Psoas muscle (tissue), 8 donors: ENCODE data around the gene XCL1. TPM values are rescaled to one million over a fixed set of nuclear protein-coding genes. Genes with fewer than 3 reads are reported as not detected.

Experiments used
- ATAC-seq, 4 donors: fragments of 200-7000 bp; cut with Tn5 transposase; one replicate each; pipeline ENCODE4 v1.9.1; 2020; ENCODE audit warnings: moderate library complexity in 3 of 4, mild to moderate bottlenecking in 2 of 4
- DNase-seq, 2 donors: peaks; one replicate each; pipeline ENCODE4 v3.0.0-alpha.2; 2020
- H3K27ac ChIP-seq: fragments of 200-600 bp; one replicate; pipeline ENCODE4 v1.8.0; 2022
- H3K27me3 ChIP-seq, 3 donors: fragments of 200-600 bp in 1 of 3; one replicate each; pipeline versions ENCODE4 v1.6.1 to v1.8.0; 2013 to 2022; ENCODE audit warnings: low read length in 2 of 3, mild to moderate bottlenecking in 2 of 3, moderate library complexity in 1 of 3; ENCODE audit not compliant: insufficient read depth in 3 of 3
- H3K36me3 ChIP-seq, 2 donors: fragments of 200-600 bp in 1 of 2; one replicate each; pipeline versions ENCODE4 v1.6.1 to v1.8.0; 2013 to 2022; ENCODE audit warnings: low read depth in 1 of 2, mild to moderate bottlenecking in 1 of 2, moderate library complexity in 1 of 2; ENCODE audit not compliant: insufficient read depth in 1 of 2
- H3K4me1 ChIP-seq: fragments of 200-600 bp; one replicate; pipeline ENCODE4 v1.8.0; 2022
- H3K4me3 ChIP-seq: fragments of 200-600 bp; one replicate; pipeline ENCODE4 v1.8.0; 2022; ENCODE audit warnings: mild to moderate bottlenecking
- H3K9me3 ChIP-seq: fragments of 200-600 bp; one replicate; pipeline ENCODE4 v1.8.0; 2022
- CTCF ChIP-seq: fragments of 200-600 bp; IDR thresholded peaks from one replicate; pipeline ENCODE4 v1.8.0; 2022; ENCODE audit warnings: antibody characterized with exemption
- WGBS, 3 donors: extraction: QIAGEN DNeasy Blood & Tissue Kit; methylation state at CpG; one replicate each; pipeline versions ENCODE4 v1.1.6 to v1.1.7; 2013; 5-methylcytosine and 5-hydroxymethylcytosine counted together
- intact Hi-C, 2 donors: fragments of 100-400 bp; cut with DNase I; formaldehyde crosslinking; loops; one replicate each; pipeline versions ENCODE4 v1.11.0 to v1.14.2; 2022
- polyA plus RNA-seq, 3 donors: library from polyadenylated mRNA; stranded (reverse); fragments of 200-250 nt; gene quantifications; one replicate each; pipeline ENCODE4 v1.2.3, GENCODE V29; 2013
- total RNA-seq, 4 donors: library from RNA; stranded (reverse); fragmentation: NEBNext Ultra II Directional in 2 of 4; extraction: Animal tissue kit (Norgen Biotek cat#: 25700) in 2 of 4; gene quantifications; one replicate each; pipeline versions ENCODE4 v1.2.1 to v1.2.4, GENCODE V29; 2021 to 2023
- donor health status: healthy with polysubstance abuse.
- donor health status: DM: no; HTN: no; CAD: no; lungs with moderate emphysema.
- donor health status: Bipolar disorder and iron deficiency.
- donor health status: healthy.
- donor health status: DM: yes; HTN: yes; CAD: no.
- donor health status: DM: no; HTN: no; CAD: no.
- donor health status: DM: no; HTN: no; CAD: no.
- donor health status: DM: yes; HTN: yes; CAD: no.

The XCL1 gene
- total and polyA plus RNA-seq, 7 donors: 0.03 to 0.28 TPM; not detected in 5

- Histone ChIP-seq H3K36me3 (no peaks in the 10 kb centered on the region), H3K4me1 (peaks cover 45% of the 10 kb centered on the region), H3K9me3 (no peaks in the 10 kb centered on the region), H3K27me3 (no peaks in the 10 kb centered on the region), H3K4me3 (no peak overlapping the region), H3K27ac (no peak overlapping the region)
- no peak for TF ChIP-seq CTCF
- intact Hi-C loops: loop anchor here in 1 of 2 donors (5.0 kb wide), 1 partner anchor 502 kb away; the partner anchor contains the start of gene ATP1B1
- ATAC-seq: no peak
- no peak for DNase-seq
Measured at GRCh38 chr1:168605443-168605842, 29.0 kb downstream of the XCL1 start.

- Histone ChIP-seq H3K36me3 (no peaks in the 10 kb centered on the region), H3K27me3 (no peaks in the 10 kb centered on the region), H3K4me1 (peaks cover 52% of the 10 kb centered on the region), H3K9me3 (no peaks in the 10 kb centered on the region), H3K4me3 (no peak overlapping the region), H3K27ac (peak overlapping the region; percentile 94)
- DNase-seq (no peak), ATAC-seq (no peak)
- TF ChIP-seq CTCF: no peak
- intact Hi-C loops: loop anchor here in 1 of 2 donors (5.0 kb wide), 1 partner anchor 501 kb away; the partner anchor contains the start of gene ATP1B1
Measured at GRCh38 chr1:168606096-168606495, 29.7 kb downstream of the XCL1 start.

GRCh38 chr1:168607872-168608428, 31.5 kb downstream of the XCL1 start:
- Histone ChIP-seq H3K4me3 (no peak overlapping the region), H3K4me1 (peaks cover 68% of the 10 kb centered on the region)
- intact Hi-C loops: loop anchor here (2.0 to 5.0 kb wide), 3 partner anchors 15 to 499 kb away; partner anchors contain the start of gene ATP1B1 (in 2 of the 2)

GRCh38 chr1:168608796-168609715, 32.7 kb downstream of the XCL1 start:
- Histone ChIP-seq H3K4me3 (peak overlapping the region; percentile 53), H3K27ac (peak overlapping the region; percentile 94), H3K27me3 (no peaks in the 10 kb centered on the region), H3K9me3 (no peaks in the 10 kb centered on the region), H3K36me3 (no peaks in the 10 kb centered on the region), H3K4me1 (peaks cover 74% of the 10 kb centered on the region)
- peak; percentile 76 to 88 for DNase-seq
- intact Hi-C loops: loop anchor here (2.0 to 5.0 kb wide), 3 partner anchors 14 to 498 kb away; partner anchors contain the start of gene ATP1B1 (in 2 of the 2)
- 13 to 29% (median 24%) methylated on average over 20 of the region's 20 CpGs for WGBS, 3 donors
- peak; percentile 81 to 82 (median 82) for ATAC-seq
- TF ChIP-seq CTCF: no peak

More at GRCh38 chr1:168607872-168608428, 31.5 kb downstream of the XCL1 start:
- H3K9me3 ChIP-seq: no peaks in the 10 kb centered on the region
- H3K27ac ChIP-seq: peak overlapping the region; percentile 94
- DNase-seq (peak in 1 of 2 donors; percentile 76), ATAC-seq (peak; percentile 74 to 82 (median 78))
- H3K36me3 ChIP-seq: no peaks in the 10 kb centered on the region
- 25 to 57% (median 30%) methylated on average over 3 of the region's 3 CpGs for WGBS, 3 donors
- no peak for TF ChIP-seq CTCF
- H3K27me3 ChIP-seq: no peaks in the 10 kb centered on the region
